IPS-NIHi11 (cell line): ENCODE results near the gene RPL22L1.
"Not testable (repeated sequence)": the region's sequence is repeated elsewhere in the genome, so short reads cannot be mapped to it uniquely, and the experiment has no call there.

Experiments used
- DNase-seq: peaks from one replicate; pipeline ENCODE4 v3.0.0; 2012; ENCODE audit warnings: mixed read lengths, low spot score

Gene RPL22L1

DNA sequence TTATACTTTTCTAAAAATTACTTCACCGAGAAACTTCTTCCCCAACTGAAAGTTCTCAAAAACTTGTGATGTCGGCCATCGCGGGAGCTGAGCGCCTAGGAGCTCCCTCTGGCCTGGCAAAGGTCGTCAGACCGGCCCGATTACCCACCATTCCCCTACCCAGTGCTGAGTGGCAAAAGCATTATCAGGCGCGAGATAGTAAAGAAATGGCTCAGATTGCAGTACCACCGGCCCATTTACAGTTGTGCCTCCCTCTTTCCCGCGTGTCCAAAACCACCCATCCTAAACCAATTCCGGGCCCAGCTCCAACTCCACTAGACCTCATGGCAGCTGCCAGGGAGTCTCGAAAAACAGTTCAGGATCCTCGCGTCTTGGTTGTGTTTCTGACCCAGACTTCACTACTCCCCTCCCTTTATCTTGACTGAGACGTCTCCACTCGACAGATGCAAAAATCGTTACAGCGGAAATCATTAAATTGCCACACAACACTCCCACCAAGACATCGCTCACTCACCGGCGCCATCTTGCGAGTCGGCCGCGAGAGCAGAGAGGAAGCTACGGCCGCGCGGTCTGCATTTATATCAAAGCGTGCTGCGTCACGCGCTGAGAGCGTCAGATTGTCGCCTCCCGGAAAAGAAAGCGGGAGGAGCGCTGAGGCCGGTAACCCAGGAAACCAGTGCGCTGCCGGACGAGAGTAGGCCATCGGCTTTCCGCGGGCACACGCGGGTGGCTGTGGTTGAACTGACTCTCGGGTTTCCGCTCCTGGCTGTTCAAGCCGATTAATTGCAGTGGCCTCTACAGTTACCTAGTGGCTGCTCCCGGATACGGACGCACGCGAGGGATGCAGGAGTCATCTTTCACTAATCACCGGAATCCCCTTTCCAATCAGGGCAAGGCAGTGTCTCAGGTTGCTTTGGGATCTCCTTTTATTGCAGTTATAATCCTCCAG lies at the start of gene RPL22L1:
Gene RPL22L1 (minus strand): TSS at position 551 of the 949 bp plus-strand sequence. CDS start 28 bp downstream, at position 523.
- peak; percentile 92 for DNase-seq

DNA sequence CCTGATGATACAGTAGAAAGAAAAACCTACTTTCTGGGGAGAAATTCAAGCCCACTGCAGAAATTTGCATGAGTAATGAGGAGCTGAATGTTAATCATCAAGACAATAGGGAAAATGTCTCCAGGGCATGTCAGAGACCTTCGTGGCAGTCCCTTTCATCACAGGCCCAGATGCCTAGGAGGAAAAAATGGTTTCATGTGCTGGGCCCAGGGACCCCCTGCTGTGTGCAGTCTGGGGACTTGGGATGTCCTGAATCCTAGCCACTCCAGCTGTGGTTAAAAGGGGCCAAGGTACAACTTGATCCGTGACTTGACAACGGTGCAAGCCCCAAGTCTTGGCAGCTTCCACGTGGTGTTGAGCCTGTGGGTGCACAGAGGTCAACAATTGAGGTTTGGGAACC lies 48.7 kb upstream of the RPL22L1 start:
- DNase-seq = no peak

DNA sequence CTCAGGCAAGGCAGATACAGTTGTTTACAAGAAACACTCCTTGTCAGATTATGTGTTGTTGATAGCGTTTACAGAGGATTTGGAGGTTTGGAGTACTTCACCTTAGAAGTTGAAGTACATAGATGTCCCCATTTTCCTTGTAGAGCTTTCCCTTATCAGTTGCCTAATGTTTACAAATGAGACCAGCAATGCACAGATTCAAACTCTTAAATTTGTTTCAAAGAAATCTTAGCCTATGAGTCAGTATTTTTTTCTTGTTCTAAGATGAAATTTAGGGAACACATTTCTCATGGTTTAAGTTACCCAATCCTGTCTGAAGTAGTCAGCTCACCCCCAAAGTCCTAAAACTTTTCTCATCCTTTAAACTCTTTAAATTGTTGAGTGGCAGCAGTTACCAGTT lies 44.7 kb upstream of the RPL22L1 start:
- DNase-seq = no peak

DNA sequence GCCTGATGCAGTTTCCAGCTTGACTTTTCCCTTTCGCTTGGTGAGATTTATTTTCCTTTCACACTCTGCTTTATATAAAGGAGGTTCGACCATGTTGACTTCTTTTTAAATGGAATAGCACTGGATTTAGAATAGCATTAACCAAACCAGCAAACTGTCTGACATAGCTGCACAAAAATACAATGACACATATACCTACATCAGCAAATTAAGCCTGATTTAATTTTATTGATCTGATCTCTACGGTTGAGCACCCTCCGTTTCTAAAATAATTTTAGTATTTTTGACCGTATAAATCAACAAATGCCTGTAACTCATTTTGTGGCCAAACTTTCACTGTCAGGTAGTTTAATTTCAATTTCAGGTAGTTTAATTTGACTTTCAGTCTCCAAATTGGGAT lies 44.2 kb upstream of the RPL22L1 start:
- DNase-seq = no peak

DNA sequence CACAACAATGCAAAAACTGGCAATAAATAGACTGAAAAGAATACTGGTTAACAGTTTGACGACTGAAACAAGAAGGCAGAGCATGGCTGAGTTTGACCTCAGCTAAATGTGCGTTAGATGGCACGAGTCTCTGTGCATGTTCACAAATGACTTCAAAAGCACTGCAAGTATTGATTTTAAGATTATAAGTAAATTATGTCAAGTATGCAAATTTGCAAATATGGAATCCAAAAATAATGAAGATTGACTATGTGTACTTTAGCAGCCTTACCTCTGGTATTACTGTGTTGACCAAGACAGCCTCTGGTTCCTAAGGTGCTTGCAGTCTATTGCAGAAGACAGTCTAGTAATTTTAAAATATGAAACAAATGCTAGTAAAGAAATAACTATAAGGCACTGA lies 41.1 kb upstream of the RPL22L1 start:
- DNase-seq = no peak

DNA sequence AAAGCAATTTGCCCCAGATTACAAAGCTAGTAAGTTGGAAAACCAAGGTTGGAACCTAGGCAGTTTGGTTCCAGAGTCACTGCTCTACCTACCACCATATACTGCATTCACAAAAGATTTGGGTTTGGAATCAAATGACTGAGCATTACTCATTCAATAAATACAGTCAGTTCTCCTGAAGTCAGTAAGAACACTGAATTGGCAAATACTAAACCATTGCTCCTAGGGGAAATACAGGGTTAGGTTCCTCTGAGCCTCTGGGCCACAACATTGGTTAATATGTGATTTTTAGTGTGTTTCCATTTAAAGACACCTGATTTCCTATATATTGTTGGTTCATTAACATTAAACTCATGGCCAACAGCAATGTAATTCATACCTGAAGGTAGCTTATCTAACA lies 40.5 kb upstream of the RPL22L1 start:
- no peak for DNase-seq

DNA sequence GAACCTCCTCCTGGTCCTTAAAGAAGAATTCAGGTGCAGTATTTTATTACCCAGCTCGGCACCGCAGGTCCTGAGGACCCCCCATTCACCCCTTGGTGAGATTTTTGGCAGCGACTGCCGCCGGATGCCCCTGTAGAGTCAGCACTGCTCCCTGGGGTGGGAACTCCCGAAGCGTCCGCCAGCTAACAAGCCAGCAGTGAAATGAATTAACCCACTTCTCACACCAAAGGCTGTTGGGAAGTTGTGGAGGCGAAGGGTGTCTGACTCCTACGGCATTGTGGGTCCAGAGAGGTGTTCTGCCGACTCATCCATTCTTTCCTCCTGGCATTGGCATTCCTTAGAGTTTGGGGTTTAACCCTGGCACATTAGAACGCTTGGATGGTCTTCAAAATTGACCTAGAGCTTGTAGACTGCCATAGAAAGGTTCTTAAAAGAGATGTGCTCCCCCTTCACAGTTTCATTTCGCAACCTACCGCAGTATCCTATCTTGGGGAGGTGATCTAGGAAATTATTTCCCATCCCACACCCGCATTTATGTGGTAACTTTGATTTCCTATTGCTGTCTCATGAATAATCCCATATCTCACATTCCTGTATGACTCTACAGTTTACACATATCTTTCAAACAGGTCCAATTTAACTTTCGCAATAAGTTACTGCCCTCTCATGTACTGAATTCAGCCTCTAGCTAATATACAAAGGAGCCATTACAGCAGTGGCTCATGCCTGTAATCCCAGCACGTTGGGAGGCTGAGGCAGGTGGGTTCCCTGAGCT lies 39.3 kb upstream of the RPL22L1 start:
- DNase-seq = no peak

DNA sequence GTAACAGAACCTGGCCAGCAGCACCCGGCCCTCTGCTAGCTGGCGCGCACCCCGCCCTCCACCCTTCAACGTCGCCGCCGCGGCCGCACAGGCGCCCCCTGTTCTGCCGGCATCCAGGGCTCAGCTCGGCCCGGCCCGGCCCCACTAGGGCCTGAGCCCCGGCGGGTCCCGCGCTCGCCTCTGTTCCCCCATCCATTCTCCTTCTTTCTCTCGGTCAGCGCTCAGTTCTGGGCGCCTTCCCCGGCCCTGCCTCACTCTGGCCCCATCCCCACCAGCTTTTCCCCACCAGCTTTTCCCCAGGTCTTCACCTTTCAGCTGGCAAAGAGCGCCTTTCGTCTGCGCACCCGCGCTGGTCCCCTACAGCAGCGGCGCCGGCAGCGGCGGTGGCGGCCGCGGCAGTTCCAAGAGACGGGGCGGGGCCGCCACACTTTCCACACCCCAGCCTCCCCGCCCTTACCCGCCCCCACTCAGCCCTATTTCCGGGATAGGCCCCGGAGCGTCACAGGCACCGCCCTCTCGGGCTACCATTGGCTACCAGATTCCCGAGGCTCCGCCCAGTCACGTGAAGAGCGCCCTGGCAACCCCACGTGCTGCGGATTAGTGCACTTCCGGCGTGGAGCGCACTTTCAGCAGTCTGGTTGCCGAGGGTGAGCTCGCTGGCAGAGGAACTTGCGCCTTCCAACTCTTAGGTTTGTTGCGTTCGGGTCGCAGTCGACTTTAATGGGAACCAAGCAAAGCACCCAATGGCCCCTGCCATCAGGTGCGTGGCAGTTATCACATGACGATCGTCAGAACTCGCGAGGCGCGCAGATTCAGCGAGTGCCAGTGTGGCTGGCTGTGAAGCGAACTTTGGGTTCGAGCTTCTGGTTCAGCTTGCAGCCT lies 38.5 kb upstream of the RPL22L1 start, which contains the start of gene EIF5A2:
Gene EIF5A2 (minus strand): TSS at position 403 of the 882 bp plus-strand sequence. CDS start 831 bp downstream, outside the sequence.
- peak; percentile 100 for DNase-seq

DNA sequence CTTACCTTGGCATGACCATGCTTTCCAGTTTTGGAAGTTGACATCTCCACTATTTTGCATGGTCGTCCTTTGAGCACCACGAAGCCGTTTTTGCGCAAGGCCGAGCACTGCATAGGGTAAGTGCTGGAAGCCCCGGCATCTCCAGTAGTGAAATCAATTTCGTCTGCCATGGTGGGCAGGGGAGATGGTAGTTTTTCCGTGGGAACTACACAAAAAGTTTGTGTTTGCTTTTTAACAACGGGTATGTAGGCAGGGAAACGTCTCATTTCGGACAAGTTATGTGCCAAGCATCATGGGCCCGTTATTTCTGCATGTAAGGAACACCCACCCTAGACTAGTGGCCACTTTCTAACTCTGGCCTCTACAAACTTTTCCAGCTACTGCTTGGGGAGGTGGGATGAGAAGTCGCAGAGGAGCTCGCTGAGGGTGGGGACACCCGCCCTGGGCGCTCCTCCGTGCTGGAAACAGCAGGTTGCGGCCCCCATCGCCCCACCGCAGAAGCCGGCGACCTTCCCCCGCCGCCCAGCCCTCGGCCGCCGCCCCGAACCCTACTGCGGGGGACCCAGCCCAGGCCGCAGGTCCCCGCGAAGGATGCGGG lies 37.7 kb upstream of the RPL22L1 start:
- DNase-seq = no peak

DNA sequence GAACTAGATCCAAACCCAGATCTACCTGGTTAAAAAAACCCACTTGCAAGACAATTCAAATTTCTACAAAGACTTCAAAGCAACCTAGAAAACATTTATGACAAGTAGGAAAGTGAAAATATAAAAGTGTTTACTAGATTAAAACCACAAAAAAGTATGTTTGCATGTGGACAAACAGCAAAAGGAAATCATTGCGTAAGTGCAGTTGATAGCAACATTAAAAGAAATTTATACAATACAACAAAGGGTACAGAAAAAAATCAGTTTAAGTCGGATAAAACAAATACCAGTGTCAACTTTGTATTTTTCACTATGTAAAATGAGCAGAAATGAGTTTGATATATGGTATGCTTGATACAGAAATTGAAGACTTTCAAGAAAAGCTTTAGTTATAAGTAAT lies 35.9 kb upstream of the RPL22L1 start:
- no peak for DNase-seq

DNA sequence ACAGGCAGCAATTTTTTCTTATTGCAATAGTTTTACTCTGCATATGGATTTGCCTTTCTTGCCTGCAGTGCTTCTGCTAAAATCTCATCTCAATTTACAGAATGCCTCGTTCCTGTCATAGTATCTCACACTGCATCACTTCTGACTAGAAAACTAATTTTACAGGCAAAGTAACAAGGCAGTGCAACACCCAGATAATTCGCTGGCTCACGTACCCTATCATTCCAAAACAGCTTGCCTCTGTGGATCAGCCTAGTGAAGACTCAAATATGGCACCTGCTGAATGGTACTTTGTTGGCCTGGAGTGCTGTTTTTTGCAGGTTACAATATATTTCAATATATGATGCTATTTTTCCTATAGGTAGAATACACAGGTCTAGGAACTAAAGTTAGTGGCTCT lies 33.1 kb upstream of the RPL22L1 start:
- DNase-seq = no peak

DNA sequence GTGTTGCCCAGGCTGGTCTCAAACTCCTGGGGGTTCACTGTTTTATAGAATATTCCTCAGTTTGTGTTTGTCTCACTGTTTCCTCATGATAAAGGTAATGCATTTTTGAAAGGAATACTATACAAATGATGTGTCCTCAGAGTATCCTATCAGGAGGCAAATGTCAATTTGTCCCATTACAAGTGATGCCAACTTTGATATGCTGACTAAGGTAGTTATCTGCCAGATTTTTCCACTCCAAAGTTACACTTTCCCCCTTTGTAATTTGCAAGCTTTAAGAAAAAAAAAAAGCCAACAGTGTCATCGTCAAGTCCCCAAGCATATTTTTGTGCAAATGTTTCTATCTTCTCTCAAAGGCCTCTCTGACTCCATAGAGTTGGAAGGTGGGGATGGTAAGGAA lies 29.5 kb upstream of the RPL22L1 start:
- DNase-seq = no peak

DNA sequence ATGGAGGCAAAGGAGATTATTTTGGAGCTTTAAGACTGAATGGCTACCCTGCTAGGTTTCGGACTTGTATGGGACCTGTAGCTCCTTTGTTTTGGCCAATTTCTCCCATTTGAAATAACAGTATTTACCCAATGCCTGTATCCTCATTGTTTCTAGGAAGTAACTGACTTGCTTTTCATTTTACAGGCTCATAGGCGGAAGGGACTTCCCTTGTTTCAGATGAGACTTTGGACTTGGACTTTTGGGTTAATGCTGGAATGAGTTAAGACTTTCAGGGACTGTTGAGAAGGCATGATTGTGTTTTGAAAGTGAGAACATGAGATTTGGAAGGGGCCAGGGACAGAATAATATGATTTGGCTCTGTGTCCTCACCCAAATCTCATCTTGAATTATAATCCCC lies 28.0 kb upstream of the RPL22L1 start:
- DNase-seq = no peak

DNA sequence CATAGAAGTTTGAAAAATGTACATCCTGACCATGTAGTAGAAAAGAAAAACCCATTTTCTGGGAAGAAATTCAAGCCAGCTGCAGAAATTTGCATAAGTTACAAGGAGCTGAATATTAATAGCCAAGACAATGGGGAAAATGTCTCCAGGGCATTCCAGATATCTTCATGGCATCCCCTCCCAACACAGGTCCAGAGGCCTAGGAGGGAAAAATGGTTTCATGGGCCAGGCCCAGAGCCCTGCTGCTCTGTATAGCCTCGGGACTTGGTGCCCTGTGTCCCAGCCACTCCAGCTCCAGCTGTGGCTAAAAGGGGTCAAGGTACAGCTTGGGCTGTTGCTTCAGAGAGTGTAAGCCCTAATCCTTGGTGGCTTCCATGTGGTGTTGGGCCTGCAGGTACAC lies 27.2 kb upstream of the RPL22L1 start:
- DNase-seq = not testable (repeated sequence)

DNA sequence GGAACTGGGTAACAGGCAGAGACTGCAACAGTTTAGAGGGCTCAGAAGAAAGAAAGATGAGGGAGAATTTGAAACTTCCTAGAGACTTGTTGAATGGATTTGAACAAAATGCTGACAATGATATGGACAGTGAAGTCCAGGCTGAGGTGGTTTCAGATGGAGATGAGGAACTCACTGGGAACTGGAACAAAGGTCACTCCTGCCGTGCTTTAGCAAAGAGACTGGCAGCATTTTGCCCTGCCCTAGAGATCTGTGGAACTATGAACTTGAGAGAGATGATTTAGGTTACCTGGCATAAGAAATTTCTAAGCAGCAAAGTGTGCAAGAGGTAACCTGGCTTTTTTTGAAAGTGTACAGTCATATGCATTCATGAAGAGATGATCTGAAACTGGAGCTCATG lies 26.8 kb upstream of the RPL22L1 start:
- no peak for DNase-seq

DNA sequence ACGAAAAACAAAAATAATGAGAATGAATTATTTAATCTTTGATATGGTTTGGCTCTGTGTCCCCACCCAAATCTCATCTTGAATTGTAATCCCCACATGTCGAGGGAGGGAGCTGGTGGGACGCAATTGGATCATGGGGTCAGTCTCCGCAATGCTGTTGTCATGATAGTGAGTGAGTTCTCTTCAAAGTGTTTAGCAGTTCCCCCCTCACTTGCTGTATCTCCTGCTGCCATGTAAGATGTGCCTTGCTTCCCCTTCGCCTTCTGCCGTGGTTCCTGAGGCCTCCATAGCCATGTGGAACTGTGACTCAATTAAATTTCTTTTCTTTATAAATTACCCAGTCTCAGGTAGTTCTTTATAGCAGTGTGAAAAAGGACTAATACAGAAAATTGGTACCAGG lies 26.3 kb upstream of the RPL22L1 start:
- DNase-seq = not testable (repeated sequence)

DNA sequence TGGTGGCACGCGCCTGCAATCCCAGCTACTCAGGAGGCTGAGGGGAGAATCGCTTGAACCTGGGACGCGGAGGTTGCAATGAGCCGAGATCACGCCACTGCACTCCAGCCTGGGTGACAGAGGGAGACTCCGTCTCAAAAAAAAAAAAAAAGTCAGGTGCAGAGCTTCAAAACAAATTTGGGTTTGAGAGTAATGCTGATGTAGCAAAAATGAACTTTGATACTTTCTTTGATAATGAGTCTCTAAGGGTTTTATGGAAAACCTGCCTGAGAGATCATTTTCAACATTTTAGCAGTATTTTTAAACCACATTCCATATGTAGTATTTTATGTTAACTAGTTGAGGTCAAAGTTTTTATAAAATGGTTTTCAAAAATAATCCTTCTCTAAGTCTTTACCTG lies 23.9 kb upstream of the RPL22L1 start:
- no peak for DNase-seq

DNA sequence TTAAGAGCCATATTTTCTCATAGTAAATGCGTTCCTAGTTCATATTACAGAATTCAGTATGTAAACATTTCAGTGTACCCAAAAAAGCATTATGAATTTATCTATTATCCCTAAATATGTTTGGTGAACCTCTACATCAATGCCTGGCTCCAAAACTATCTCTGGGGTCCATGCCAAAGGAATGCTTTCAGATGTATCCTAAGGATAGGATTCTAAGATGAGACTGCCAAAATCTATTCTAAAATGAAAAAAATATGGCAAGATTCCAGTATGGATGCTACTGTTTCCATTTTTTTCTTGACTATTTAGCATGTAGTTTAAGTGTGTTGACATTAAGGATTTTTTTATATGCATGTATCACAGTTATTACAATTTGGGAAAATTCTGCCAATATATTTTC lies 19.6 kb upstream of the RPL22L1 start:
- no peak for DNase-seq

DNA sequence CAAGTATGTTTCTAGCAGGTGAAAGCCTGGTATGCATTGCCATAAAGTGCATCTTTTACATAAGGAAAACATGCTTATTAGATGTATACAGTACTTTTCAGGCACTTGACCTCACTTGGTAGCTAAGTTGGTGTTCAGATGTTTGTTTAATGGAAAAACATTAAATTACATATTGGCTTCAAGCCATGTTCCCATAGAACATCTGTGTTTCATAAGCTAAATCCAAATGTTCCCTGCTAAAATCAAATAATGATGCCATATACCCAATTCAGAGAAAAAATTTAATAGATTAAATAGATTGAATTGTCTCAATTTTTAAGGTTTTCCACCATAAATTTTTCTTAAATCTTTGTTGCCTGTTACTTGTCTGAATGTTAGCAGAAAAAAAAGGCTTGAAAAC lies 19.1 kb upstream of the RPL22L1 start:
- DNase-seq = no peak

DNA sequence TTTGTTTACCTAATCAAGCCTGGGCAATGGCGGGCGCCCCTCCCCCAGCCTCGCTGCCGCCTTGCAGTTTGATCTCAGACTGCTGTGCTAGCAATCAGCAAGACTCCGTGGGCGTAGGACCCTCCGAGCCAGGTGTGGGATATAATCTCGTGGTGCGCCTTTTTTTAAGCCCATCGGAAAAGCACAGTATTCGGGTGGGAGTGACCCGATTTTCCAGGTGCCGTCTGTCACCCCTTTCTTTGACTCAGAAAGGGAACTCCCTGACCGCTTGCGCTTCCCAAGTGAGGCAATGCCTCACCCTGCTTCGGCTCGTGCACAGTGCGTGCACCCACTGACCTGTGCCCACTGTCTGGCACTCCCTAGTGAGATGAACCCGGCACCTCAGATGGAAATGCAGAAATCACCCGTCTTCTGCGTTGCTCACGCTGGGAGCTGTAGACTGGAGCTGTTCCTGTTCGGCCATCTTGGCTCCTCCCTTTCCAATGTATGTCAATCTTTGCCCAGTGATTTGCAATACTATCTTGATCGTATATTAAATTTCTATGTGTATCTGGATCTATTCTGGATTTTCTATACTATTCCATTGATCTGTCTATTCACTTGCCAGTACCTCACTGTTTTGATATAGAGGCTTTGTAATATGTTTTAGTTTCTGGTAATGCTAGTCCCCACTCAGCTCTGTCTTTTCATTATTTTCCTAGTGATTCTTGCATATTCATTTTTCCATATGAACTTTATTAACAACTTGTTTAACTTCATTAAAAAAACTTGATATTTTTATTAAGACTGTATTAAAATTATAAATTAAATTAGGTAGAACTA lies 14.3 kb upstream of the RPL22L1 start:
- DNase-seq = not testable (repeated sequence)

DNA sequence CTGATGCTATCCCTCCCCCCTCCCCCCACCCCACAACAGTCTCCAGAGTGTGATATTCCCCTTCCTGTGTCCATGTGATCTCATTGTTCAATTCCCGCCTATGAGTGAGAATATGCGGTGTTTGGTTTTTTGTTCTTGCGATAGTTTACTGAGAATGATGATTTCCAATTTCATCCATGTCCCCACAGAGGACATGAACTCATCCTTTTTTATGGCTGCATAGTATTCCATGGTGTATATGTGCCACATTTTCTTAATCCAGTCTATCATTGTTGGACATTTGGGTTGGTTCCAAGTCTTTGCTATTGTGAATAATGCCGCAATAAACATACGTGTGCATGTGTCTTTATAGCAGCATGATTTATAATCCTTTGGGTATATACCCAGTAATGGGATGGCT lies 8.7 kb upstream of the RPL22L1 start:
- DNase-seq = not testable (repeated sequence)
